HG02759 (cell line): Measurements from ENCODE around the gene NALCN.
"Not testable (repeated sequence)": the region's sequence is repeated elsewhere in the genome, so short reads cannot be mapped to it uniquely, and the experiment has no call there.

ENCODE experiments used
- ATAC-seq: cut with Tn5 transposase; IDR thresholded peaks from one replicate; pipeline ENCODE4 v1.9.1; 2021; ENCODE audit warnings: mild to moderate bottlenecking, moderate library complexity; ENCODE audit not compliant: unreplicated experiment

NALCN gene

GRCh38 chr13:101343128-101343787, 73.0 kb downstream of the NALCN start:
- ATAC-seq = no peak

- ATAC-seq = no peak
Measured at GRCh38 chr13:101341464-101341863, 74.8 kb downstream of the NALCN start.

GRCh38 chr13:101339202-101339601, 77.1 kb downstream of the NALCN start:
- no peak for ATAC-seq

GRCh38 chr13:101332583-101332982, 83.7 kb downstream of the NALCN start:
- no peak for ATAC-seq

- ATAC-seq = no peak
Measured at GRCh38 chr13:101331731-101332130, 84.6 kb downstream of the NALCN start.

GRCh38 chr13:101327871-101328270, 88.4 kb downstream of the NALCN start:
- ATAC-seq = no peak

GRCh38 chr13:101326710-101327109, 89.6 kb downstream of the NALCN start:
- no peak for ATAC-seq

- ATAC-seq = no peak
Measured at GRCh38 chr13:101325423-101325822, 90.9 kb downstream of the NALCN start.

GRCh38 chr13:101323601-101324000, 92.7 kb downstream of the NALCN start:
- no peak for ATAC-seq

GRCh38 chr13:101317986-101318523, 98.3 kb downstream of the NALCN start:
- ATAC-seq = no peak

GRCh38 chr13:101313479-101313878, 102.8 kb downstream of the NALCN start:
- ATAC-seq = not testable (repeated sequence)

GRCh38 chr13:101309014-101309619, 107.2 kb downstream of the NALCN start:
- no peak for ATAC-seq

- no peak for ATAC-seq
Measured at GRCh38 chr13:101308247-101309013, 107.9 kb downstream of the NALCN start.

- no peak for ATAC-seq
Measured at GRCh38 chr13:101307181-101307701, 109.1 kb downstream of the NALCN start.

GRCh38 chr13:101306773-101307172, 109.5 kb downstream of the NALCN start:
- ATAC-seq = no peak

GRCh38 chr13:101305981-101306411, 110.3 kb downstream of the NALCN start:
- no peak for ATAC-seq

GRCh38 chr13:101303521-101303920, 112.8 kb downstream of the NALCN start:
- no peak for ATAC-seq

GRCh38 chr13:101301053-101301452, 115.3 kb downstream of the NALCN start:
- ATAC-seq = no peak

- no peak for ATAC-seq
Measured at GRCh38 chr13:101300531-101300930, 115.8 kb downstream of the NALCN start.

GRCh38 chr13:101298517-101298916, 117.8 kb downstream of the NALCN start:
- ATAC-seq = no peak

- no peak for ATAC-seq
Measured at GRCh38 chr13:101297794-101298193, 118.5 kb downstream of the NALCN start.
